GM10266 (cell line): ENCODE data around the gene DRGX.

Source experiments
- DNase-seq: peaks from one replicate; pipeline ENCODE4 v3.0.0; 2012; ENCODE audit errors: extremely low spot score
- TF ChIP-seq, protein P1 (sequence below): IDR thresholded peaks from 2 replicates; pipeline ENCODE4 v1.5.1; 2012; ENCODE audit warnings: mild to moderate bottlenecking, low read depth; ENCODE audit not compliant: control insufficient read depth, insufficient read depth; ENCODE audit errors: missing control alignments

The DRGX gene

DNA sequence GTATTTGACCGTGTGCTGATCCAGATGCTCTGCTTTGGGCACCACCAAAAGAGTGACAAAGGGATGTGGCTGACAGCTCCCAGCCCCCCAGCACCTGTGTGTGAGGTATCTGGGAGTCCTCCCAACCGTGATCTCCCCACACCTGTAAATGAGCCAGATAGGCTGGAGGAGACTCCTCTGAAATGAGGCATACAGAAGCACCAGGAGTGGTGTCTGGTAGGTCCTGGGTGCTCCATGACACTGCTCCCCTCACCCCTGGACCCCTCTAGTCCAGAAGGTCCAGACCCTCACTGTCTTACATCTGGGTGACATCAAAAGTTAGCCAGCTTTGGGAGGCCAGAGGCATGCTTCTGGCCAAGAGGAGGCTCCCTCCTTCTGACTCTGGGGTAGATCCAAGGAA is 20.0 kb upstream of the DRGX start:
- DNase-seq, result no peak
- TF ChIP-seq, protein P1, sequence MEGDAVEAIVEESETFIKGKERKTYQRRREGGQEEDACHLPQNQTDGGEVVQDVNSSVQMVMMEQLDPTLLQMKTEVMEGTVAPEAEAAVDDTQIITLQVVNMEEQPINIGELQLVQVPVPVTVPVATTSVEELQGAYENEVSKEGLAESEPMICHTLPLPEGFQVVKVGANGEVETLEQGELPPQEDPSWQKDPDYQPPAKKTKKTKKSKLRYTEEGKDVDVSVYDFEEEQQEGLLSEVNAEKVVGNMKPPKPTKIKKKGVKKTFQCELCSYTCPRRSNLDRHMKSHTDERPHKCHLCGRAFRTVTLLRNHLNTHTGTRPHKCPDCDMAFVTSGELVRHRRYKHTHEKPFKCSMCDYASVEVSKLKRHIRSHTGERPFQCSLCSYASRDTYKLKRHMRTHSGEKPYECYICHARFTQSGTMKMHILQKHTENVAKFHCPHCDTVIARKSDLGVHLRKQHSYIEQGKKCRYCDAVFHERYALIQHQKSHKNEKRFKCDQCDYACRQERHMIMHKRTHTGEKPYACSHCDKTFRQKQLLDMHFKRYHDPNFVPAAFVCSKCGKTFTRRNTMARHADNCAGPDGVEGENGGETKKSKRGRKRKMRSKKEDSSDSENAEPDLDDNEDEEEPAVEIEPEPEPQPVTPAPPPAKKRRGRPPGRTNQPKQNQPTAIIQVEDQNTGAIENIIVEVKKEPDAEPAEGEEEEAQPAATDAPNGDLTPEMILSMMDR, result no peak

DNA sequence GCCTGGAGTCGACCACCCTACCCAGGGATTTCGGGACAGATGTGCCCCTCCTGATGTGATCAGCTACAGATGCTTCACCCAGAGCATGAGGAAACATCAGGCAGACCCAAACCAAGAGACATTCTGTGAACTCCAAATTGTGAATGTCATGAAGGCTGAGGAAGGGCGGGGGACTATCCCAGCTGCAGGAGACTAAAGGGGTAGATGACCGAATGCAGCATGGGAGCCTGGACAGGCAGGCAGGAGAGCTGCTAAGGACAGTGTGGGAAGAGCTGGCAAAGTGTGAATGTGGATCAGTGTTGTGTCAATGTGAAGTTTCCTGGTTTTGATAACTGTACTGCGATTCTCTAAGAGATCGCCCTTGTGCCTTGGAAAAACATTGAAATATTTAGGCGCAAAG is 19.2 kb upstream of the DRGX start:
- TF ChIP-seq, protein P1, result no peak
- DNase-seq, result no peak

DNA sequence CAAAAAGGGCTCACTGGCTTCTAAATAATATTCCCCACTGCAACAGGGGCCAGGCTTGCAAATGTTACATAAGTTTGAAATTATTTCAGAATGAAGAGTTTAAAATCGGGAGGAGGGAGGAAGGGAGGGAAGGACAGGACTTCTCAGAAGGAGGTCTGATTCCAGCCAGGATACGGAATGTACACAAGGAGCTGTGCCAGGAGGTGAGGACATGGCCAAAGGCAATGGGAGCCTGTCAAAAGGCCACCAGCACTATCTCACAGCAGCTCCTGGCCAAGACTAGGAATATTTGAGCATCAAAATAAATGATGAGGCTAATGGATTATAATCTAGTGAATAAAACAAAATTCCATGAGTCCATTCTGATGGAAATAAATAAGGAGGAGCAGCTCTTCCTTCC is 18.6 kb upstream of the DRGX start:
- no peak for DNase-seq
- TF ChIP-seq, protein P1, result no peak

DNA sequence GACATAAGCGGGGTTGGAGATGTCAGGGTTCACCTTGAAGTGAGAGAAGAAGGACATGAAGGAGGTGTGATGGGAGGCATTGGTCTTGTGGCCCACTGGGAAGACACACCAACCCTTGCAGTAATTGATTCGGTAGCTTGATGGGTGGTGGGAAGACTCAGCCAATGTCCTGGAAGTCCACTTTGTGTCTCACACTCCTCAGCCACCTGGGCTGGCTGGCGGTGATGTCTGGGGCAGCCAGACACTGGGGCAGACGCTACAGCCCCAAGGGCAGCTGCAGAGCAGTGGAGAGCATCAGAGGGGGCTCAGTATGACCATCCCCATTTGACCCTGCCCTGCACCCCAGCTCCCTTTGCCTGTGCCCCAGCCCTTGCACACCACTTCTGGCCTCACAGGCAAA is 16.7 kb upstream of the DRGX start:
- no peak for DNase-seq
- TF ChIP-seq, protein P1, result no peak

DNA sequence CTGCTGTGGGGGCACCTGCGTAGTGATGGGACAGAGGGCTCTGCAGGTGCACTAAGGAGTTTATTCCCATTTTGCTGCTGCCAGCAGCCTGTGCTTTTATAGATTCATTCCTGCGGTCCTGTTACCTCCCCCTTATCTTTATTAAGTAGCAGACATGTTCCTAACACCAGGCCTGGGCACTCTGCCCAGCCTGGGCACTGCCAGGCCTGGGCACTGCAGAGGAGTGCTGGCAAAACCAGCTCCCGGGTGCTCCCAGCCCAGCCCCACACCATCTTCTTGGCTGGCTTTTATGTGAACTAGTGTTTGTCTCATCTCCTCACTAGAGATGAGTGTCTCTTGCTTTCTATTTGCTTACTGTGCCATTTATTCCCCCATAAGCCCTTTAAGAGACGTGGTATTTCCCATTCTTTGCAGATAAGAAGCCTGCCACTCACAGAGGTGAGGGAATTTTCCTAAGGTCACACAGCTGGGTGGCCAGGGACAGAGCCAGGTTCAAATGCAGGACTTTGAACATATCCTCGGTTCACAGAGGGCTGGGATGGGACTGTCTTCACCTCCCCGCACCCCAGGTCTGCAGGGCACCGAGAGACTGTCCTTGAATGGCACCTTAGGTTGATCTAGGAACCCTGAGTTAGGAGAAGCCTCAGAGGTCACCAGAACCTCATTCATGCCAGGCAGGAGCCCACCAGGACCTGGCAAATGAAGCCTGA is 14.6 kb upstream of the DRGX start:
- DNase-seq, result no peak
- TF ChIP-seq, protein P1, result no peak

DNA sequence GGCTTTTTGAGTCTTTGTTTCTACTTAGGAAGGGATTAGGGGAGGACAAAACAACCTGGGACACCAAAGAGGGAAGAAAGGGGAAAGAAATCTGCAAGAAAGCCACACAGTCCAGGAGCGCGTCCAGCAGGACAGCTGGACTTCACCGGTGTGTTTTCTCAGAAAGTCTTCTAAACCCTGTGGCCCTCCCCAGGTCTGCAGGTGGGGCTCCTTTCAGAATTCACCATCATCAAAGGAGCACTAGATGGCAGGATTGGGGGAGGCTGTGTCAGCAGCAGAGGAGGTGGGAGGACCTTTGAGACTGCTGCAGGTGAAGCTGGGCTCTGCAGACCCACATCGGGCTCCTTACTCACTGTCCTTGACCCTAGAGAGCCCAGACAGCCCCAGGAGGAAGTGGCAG is 13.9 kb upstream of the DRGX start:
- DNase-seq, result no peak
- TF ChIP-seq, protein P1, result no peak

DNA sequence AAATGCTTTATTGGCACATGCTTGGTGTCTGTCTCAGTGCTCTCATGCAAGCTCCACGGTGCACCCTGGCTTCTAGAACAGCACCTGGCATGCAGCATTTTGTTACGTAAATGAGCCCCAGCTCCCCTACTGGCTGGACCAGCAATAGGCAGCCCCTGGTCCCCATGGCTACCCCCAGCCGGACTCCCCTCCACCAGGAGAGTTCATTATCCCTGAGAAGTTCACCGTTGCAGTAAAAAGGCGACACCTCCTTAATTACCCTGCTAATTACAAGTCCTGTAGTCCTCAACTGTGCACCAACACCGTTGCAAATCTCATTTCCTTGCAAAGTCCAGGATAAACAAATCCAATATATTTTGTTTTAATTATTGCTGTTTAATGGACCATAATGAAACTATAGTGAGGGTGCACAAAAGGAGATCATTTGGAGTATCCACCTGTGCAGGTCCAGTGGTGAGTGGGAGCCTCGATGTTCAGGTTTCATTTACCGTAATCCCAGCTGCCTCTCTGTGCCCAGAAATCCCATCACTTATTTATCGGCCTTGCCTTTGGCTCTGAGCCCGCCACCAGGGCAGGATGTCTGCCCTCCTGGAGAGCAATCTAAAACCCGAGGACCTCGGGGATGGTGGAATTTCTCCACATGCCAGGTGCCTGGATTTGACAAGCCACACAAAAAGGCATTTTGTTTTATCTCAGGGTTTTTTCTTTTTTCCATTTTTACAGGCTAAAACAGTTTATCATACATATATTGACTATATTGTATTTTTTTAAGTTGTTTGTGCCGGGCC is 12.8 kb upstream of the DRGX start:
- no peak for DNase-seq
- TF ChIP-seq, protein P1, result peak; percentile 38
